Measurements from ENCODE around the gene WNK4. TPM values are rescaled to one million over a fixed set of nuclear protein-coding genes. Genes with fewer than 3 reads are reported as not detected.

Gene WNK4
- total RNA-seq, 2 donors from 2014 or later: 32.6 to 54.6 TPM

- no peak overlapping the region for H3K4me3 ChIP-seq
- no peak overlapping the region for H3K27ac ChIP-seq
- H3K9me3 ChIP-seq: no peaks in the 10 kb centered on the region
- no peaks in the 10 kb centered on the region for H3K27me3 ChIP-seq
- TF ChIP-seq, protein P1, sequence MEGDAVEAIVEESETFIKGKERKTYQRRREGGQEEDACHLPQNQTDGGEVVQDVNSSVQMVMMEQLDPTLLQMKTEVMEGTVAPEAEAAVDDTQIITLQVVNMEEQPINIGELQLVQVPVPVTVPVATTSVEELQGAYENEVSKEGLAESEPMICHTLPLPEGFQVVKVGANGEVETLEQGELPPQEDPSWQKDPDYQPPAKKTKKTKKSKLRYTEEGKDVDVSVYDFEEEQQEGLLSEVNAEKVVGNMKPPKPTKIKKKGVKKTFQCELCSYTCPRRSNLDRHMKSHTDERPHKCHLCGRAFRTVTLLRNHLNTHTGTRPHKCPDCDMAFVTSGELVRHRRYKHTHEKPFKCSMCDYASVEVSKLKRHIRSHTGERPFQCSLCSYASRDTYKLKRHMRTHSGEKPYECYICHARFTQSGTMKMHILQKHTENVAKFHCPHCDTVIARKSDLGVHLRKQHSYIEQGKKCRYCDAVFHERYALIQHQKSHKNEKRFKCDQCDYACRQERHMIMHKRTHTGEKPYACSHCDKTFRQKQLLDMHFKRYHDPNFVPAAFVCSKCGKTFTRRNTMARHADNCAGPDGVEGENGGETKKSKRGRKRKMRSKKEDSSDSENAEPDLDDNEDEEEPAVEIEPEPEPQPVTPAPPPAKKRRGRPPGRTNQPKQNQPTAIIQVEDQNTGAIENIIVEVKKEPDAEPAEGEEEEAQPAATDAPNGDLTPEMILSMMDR (IDR thresholded peaks at IDR 0.05): no peak
- H3K9ac ChIP-seq (ENCODE audit: low read depth in 2 of 2, low read length in 2 of 2): no peak overlapping the region
- DNase-seq: no peak
- no peaks in the 10 kb centered on the region for H3K4me1 ChIP-seq
- H3K36me3 ChIP-seq: peaks cover 10% of the 10 kb centered on the region
- intact Hi-C loops (cut with DNase I): no loop called here
Measured at GRCh38 chr17:42845918-42846593, 65.6 kb downstream of the WNK4 start.

Small RNA genes lying within 50 kb of the gene (microRNA-seq; reads per million reads assigned to microRNA genes)
- gene MIR6781: 1.7 reads per million

Other genes with a start within 250 kb of the WNK4 start
- 10 to 100 TPM; 27.8 to 38.6 TPM for gene NAGLU, start 244.4 kb upstream of the WNK4 start, total RNA-seq
- gene HSD17B1, start 227.7 kb upstream of the WNK4 start, total RNA-seq: 1 to 10 TPM in 1 of 2 donors, under 1 TPM in 1; 0.88 to 1.7 TPM
- gene COASY, start 218.5 kb upstream of the WNK4 start, total RNA-seq: 100 to 1,000 TPM in 1 of 2 donors, 10 to 100 TPM in 1; 94.2 to 176 TPM
- 10 to 100 TPM; 79.6 to 83.0 TPM for gene MLX, start 213.5 kb upstream of the WNK4 start, total RNA-seq
- gene PSMC3IP, start 202.9 kb upstream of the WNK4 start, total RNA-seq: 10 to 100 TPM in 1 of 2 donors, 1 to 10 TPM in 1; 2.2 to 11.6 TPM
- gene RETREG3, start 171.2 kb upstream of the WNK4 start, total RNA-seq: 10 to 100 TPM; 49.2 to 60.3 TPM
- gene TUBG1, start 170.9 kb upstream of the WNK4 start, total RNA-seq: 10 to 100 TPM; 32.3 to 86.9 TPM
- gene TUBG2, start 121.3 kb upstream of the WNK4 start, total RNA-seq: 1 to 10 TPM; 5.6 to 7.7 TPM
- gene PLEKHH3, start 103.6 kb upstream of the WNK4 start, total RNA-seq: 10 to 100 TPM; 14.6 to 17.6 TPM
- under 1 TPM; 0.56 to 0.86 TPM for gene CCR10, start 98.8 kb upstream of the WNK4 start, total RNA-seq
- gene CNTNAP1, start 98.1 kb upstream of the WNK4 start, total RNA-seq: 1 to 10 TPM; 1.5 to 5.0 TPM
- 10 to 100 TPM; 15.9 to 20.3 TPM for gene EZH1, start 35.6 kb upstream of the WNK4 start, total RNA-seq
- 1 to 10 TPM; 3.5 to 8.4 TPM for gene RAMP2, start 19.4 kb upstream of the WNK4 start, total RNA-seq
- 100 to 1,000 TPM in 1 of 2 donors, 10 to 100 TPM in 1; 86.9 to 105 TPM for gene VPS25, start 7.2 kb upstream of the WNK4 start, total RNA-seq
- 100 to 1,000 TPM; 167 to 219 TPM for gene COA3, start 18.1 kb downstream of the WNK4 start, total RNA-seq
- under 1 TPM in 1 of 2 donors, not detected in 1; 0.61 TPM for gene CNTD1, start 18.3 kb downstream of the WNK4 start, total RNA-seq
- gene BECN1, start 43.7 kb downstream of the WNK4 start, total RNA-seq: 100 to 1,000 TPM; 118 to 145 TPM
- gene PSME3, start 52.8 kb downstream of the WNK4 start, total RNA-seq: 100 to 1,000 TPM in 1 of 2 donors, 10 to 100 TPM in 1; 86.4 to 163 TPM
- gene AOC2, start 64.0 kb downstream of the WNK4 start, total RNA-seq: 1 to 10 TPM in 1 of 2 donors, under 1 TPM in 1; 0.32 to 1.1 TPM
- 10 to 100 TPM in 1 of 2 donors, 1 to 10 TPM in 1; 5.3 to 28.3 TPM for gene AOC3, start 70.6 kb downstream of the WNK4 start, total RNA-seq
- gene G6PC1, start 120.2 kb downstream of the WNK4 start, total RNA-seq: under 1 TPM in 1 of 2 donors, not detected in 1; 0.40 TPM
- gene AARSD1, start 183.8 kb downstream of the WNK4 start, total RNA-seq: 10 to 100 TPM; 19.8 to 34.3 TPM
- gene PTGES3L, start 199.5 kb downstream of the WNK4 start, total RNA-seq: 1 to 10 TPM; 1.5 to 2.4 TPM
- gene RUNDC1, start 200.0 kb downstream of the WNK4 start, total RNA-seq: 10 to 100 TPM; 18.7 to 22.3 TPM
- gene RPL27, start 217.8 kb downstream of the WNK4 start, total RNA-seq: 100 to 1,000 TPM; 707 to 851 TPM
- 10 to 100 TPM; 25.9 to 27.9 TPM for gene IFI35, start 226.2 kb downstream of the WNK4 start, total RNA-seq
- 10 to 100 TPM; 33.2 to 61.5 TPM for gene VAT1, start 241.8 kb downstream of the WNK4 start, total RNA-seq
- under 1 TPM; 0.30 to 0.56 TPM for gene RND2, start 244.6 kb downstream of the WNK4 start, total RNA-seq